Endothelial cell of umbilical vein (primary cell): ENCODE measurements around the gene SLC18B1.

Experiments used
- EZH2 ChIP-seq: IDR thresholded peaks from 2 replicates; pipeline ENCODE4 v1.6.1; 2012; ENCODE audit warnings: borderline replicate concordance, low read depth, mild to moderate bottlenecking, moderate library complexity, low read length, inconsistent platforms; ENCODE audit not compliant: severe bottlenecking
- POLR2A ChIP-seq: IDR thresholded peaks from 2 replicates; pipeline ENCODE4 v1.6.1; 2012; ENCODE audit warnings: low read depth, mild to moderate bottlenecking, control low read depth, low read length
- POLR2AphosphoS5 ChIP-seq: IDR thresholded peaks from 2 replicates; pipeline ENCODE4 v1.6.1; 2012; ENCODE audit warnings: low read depth, mild to moderate bottlenecking, control low read depth, low read length, moderate library complexity; ENCODE audit not compliant: insufficient read depth
- TF ChIP-seq, protein P1 (sequence below), 2 donors: IDR thresholded peaks; 1 replicate in 1 of 2; 2 replicates in 1 of 2; pipeline ENCODE4 v1.5.1; 2011; ENCODE audit warnings: low read length in 2 of 2, mild to moderate bottlenecking in 2 of 2, moderate library complexity in 2 of 2, control low read depth in 1 of 2, inconsistent platforms in 1 of 2, low read depth in 1 of 2; ENCODE audit not compliant: insufficient read depth in 1 of 2; ENCODE audit errors: extremely low read depth in 1 of 2

DNA sequence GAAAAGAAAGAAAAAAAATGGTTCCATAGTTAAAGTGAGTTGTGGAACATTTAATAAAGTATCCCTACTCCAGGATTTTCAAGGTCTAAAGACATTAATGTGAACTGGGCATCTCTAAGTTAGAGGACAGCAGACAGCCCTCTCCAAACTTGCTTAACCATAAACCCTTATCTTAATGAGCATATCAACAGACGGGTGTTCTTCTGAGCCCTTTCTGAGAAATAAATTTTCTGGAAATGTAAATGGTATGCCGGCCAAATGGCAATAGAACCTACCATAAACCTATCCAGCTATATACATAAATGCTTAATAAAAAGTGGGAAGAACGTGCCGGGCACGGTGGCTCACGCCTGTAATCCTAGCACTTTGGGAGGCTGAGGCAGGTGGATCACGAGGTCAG, 12.5 kb downstream of the SLC18B1 start:
- TF ChIP-seq POLR2AphosphoS5 (no peak), EZH2 (no peak), POLR2A (no peak)
- TF ChIP-seq, protein P1, sequence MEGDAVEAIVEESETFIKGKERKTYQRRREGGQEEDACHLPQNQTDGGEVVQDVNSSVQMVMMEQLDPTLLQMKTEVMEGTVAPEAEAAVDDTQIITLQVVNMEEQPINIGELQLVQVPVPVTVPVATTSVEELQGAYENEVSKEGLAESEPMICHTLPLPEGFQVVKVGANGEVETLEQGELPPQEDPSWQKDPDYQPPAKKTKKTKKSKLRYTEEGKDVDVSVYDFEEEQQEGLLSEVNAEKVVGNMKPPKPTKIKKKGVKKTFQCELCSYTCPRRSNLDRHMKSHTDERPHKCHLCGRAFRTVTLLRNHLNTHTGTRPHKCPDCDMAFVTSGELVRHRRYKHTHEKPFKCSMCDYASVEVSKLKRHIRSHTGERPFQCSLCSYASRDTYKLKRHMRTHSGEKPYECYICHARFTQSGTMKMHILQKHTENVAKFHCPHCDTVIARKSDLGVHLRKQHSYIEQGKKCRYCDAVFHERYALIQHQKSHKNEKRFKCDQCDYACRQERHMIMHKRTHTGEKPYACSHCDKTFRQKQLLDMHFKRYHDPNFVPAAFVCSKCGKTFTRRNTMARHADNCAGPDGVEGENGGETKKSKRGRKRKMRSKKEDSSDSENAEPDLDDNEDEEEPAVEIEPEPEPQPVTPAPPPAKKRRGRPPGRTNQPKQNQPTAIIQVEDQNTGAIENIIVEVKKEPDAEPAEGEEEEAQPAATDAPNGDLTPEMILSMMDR (IDR thresholded peaks at IDR 0.05; ENCODE audit: extremely low read depth in 1 of 2, insufficient read depth in 1 of 2, low read depth in 1 of 2, low read length in 2 of 2), result no peak
